ENCODE data around the gene THSD4.

THSD4 gene

GRCh38 chr15:71811036-71811736 lies 695.9 kb downstream of the THSD4 start:
- no peak for DNase-seq (ENCODE audit: low spot score)

DNA sequence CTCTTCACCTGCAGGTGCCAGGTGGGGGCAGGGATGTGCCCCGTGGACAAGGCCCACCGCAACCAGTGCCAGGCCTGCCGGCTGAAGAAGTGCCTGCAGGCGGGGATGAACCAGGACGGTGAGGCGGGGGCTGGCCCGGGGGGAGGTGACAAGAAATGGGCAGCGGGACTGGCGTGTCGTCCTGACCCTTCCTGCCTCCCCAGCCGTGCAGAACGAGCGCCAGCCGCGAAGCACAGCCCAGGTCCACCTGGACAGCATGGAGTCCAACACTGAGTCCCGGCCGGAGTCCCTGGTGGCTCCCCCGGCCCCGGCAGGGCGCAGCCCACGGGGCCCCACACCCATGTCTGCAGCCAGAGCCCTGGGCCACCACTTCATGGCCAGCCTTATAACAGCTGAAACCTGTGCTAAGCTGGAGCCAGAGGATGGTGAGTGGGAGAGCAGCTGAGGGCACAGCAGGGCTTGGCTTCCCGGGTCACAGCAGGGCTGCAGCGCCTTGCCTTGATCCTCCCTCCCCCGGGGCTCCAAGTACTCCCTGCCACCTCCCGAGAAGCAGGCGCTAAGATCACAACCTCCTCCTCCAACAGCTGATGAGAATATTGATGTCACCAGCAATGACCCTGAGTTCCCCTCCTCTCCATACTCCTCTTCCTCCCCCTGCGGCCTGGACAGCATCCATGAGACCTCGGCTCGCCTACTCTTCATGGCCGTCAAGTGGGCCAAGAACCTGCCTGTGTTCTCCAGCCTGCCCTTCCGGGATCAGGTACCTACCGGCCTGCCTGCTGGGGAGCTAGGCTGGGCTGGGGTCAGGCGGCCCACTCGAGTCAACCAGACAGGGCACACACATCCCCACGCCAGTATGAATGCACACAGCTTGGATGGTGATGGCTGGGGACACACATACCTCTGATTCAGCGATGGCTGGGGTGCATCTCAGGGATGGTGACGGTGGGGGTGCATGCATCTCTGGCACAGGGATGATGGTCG lies 696.8 kb downstream of the THSD4 start:
- DNase-seq (ENCODE audit: low spot score), result no peak

- DNase-seq (ENCODE audit: low spot score), result no peak
Measured at GRCh38 chr15:71812966-71813722, 697.9 kb downstream of the THSD4 start.

- DNase-seq (ENCODE audit: low spot score), result no peak
Measured at GRCh38 chr15:71813723-71814470, 698.6 kb downstream of the THSD4 start.

- DNase-seq (ENCODE audit: low spot score), result no peak
Measured at GRCh38 chr15:71815301-71815700, 700.0 kb downstream of the THSD4 start.

- no peak for DNase-seq (ENCODE audit: low spot score)
Measured at GRCh38 chr15:71817351-71817750, 702.1 kb downstream of the THSD4 start.

- DNase-seq (ENCODE audit: low spot score), result no peak
Measured at GRCh38 chr15:71820127-71820526, 704.9 kb downstream of the THSD4 start.

DNA sequence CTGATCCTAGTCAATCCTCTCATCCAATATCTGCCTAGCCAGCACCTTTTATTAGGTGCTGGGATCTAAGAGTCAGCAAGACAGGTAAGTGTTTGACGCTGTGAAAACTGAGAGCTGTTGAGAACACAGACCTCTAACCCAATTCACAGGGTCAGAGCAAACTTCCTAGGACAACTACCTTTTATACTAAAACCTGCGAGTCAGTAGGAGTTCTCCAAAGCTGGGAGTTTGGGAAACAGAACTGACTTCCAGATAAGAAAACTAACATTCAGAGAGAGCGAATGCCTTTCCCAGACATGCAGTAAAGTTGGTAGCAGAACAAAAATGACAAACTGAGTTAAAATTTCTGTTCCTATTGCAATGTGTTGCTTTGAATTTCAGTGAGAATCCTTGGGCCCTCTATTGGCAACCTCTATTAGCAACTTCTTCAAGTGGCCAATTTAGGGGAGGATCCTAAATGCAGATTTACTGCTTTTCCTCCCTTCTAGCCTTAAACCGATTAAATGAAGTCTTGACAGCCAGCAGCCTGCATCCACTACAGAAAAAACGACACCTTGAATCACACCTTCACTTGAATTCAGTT lies 706.4 kb downstream of the THSD4 start:
- DNase-seq (ENCODE audit: low spot score), result no peak

DNA sequence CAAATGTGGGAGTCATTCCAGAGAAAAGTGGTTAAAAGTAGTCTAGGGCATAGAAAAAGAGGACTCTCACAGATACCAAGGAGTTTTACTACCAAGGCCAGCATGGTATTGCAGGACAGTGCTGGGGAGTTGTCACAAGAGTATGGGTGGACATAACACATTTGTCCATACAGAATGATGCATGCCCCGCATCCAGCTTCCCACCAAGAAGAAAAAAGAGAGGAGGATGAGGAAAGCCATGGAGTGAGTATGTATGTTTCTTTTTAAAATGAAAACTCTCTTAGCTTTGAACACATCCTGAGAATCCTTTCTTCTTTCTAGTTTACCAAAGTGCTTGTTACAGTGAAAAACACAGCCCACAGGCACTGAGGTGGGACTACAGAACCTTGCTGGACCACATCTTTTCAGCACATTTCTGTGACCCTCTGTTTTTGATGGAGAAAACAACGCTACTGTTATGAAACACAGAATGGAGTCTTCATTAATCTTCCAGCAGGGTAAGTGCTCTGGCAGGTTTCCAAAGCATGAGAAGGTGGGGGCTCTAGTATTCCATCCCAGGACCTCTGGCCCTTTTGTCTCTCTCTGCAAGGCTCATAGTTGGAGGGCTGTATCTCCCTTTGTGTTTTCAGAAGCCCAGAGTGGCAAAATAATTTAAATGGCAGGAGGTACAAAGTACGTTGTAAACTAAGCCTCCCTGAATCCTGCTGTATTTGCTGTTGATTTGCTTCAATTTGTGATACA lies 707.8 kb downstream of the THSD4 start:
- no peak for DNase-seq (ENCODE audit: low spot score)

DNA sequence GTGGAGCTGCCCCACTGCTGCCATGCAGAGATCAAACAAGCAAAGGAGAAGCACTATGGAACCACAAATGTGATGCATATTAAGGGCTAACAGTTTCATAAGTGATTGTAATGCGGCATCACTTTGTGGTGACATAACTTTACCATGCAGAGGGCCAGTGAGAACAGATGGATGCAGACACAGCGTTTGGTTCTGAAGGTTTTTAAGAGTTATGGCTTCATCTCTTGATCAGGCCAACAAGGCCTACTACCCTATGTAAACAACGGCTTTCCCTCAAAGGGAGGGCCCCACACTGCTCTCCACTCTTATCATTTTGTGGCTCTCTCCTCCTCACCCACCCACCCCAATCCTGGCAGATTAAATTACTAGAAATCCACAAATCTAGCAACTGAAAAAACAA lies 708.5 kb downstream of the THSD4 start:
- no peak for DNase-seq (ENCODE audit: low spot score)

DNA sequence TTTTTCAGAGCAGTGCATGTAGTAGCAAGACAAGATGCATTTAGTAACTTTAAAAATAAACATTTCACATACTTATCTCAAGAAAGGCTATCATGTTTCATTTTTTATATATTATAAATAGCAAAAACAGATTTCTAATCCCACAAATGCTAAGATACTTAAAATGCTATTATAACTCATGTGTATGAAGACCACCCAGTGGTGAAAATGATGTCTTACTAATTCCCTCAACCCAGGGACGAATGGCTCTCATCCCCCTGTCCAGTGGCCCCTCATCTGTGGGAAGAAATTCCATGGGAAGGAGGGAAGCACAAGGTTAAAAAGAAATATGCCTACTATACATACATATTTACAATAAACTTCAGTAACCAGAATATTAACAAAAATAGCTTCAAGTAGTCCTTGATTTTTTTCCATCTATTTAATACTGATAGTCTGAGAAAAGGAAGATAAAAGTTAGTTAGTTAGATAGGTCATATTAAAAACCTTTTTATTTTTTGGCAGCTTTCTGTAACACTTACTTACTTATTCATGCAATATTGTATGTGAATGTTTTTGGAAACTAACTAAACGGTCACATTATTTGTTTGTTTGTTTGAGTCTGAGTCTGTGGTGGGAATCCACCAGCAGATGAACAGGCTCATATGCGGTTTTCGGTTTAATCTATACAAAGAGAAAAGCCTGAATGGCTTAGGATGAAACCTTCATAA lies 709.9 kb downstream of the THSD4 start:
- no peak for DNase-seq (ENCODE audit: low spot score)

DNA sequence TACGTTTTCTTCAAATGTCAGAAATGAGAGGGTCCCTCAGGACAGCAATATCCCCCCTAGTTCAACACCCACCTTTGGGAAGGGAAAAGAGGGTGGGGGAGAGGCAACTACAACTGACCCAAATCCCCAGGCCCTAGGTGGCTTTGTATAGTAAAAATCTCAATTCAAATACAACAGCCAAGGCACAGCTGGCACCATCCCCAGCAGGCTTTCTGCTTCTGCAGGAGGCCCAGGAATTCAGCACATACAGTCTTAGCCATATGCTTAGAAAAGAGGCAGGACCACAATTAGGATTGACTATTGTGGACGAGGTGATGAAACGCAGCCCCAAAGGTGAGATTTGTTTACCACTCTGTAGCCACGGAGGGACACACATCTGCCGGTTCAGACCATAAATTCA lies 710.9 kb downstream of the THSD4 start:
- DNase-seq (ENCODE audit: low spot score), result no peak

GRCh38 chr15:71830981-71831380 lies 715.7 kb downstream of the THSD4 start:
- DNase-seq (ENCODE audit: low spot score), result no peak
